ENCODE measurements around the gene BCL7B.
"Not testable (repeated sequence)": the region's sequence is repeated elsewhere in the genome, so short reads cannot be mapped to it uniquely, and the experiment has no call there.

The BCL7B gene

GRCh38 chr7:73572767-73573186, 15.3 kb upstream of the BCL7B start:
- DNase-seq (ENCODE audit: low spot score) = no peak

DNA sequence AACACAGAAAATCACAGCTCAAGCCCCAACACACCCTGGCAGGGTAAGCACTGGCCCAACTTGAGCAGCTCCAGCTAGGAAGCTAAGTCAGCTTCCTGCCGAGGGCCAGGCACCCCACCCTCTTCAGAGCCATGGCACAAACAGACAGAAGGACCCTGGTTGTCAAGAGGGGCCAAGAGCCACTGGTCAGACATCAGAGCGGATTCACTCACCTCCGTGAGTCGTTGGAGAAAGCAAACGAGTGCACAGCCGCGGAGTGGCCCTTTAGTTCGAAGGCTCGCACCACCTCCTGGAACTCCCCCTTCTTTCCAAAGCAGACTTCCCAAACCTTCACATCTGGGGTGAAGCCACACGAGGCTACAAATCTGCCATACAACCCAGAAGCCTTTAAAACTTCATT, 13.5 kb upstream of the BCL7B start:
- no peak for DNase-seq (ENCODE audit: low spot score)

DNA sequence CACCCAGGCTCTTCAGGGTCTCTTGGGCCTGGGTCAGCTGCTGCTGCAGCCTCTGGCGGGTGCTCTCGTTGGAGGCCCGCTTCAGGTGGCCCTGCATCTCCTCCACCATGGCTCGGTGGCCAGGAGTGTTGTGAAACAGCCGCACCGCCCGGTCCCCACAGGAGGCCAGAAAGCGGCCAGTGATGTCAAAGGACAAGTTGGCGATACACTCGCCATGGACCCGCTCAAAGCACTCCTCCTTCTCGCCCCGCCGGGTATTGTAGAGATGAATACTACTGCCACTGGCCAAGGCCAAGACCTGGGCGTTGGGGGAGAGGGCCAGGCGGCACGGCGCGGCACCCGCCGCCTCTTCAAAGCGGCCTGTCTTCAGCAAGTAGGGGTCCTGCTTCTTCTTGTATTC, 13.0 kb upstream of the BCL7B start:
- DNase-seq (ENCODE audit: low spot score) = no peak

DNA sequence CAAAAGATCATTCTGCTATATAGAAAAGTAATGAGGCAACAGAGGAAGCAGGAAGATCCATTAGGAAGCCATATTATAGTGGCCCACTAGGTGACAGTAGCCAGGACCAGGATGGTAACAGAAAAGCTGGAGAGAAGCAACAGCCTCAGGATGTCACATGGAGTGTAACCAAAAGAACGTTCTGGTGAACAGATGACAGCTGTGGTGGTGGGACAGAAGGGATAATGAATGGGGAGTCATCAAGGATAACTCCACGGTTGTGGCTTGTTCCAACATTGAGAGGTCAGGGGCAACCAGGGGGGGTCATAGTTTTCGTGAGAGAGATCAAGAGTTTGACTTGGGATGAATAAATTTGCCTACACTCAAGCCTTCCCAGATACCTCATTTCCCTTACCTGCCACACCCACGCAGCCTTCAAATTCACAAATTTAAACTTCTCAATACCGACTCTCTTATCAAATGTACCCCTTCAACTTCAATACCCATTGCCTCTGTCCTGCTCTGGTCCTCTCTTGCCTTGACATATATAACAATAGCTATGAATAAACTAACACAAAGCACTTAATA, 11.6 kb upstream of the BCL7B start:
- DNase-seq (ENCODE audit: low spot score) = no peak

- DNase-seq (ENCODE audit: low spot score) = no peak
Measured at GRCh38 chr7:73567846-73568685, 10.6 kb upstream of the BCL7B start.

DNA sequence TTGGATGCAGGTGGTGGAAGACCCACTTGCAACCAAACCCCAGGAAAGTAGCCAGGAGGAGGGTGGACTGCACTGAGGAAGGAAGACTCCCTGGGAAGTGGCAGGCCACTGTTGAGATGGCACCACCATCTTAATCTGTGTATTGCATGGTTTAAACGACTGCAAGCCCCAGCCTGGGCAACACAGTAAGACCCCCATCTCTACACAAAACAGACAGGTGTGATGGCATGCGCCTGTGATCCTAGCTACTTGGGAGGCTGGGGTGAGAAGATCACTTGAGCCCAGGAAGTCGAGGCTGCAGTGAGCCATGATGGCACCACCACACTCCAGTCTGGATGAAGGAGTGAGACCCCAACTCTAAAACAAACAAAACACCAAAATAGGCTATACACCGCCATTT, 9.7 kb upstream of the BCL7B start:
- no peak for DNase-seq (ENCODE audit: low spot score)

DNA sequence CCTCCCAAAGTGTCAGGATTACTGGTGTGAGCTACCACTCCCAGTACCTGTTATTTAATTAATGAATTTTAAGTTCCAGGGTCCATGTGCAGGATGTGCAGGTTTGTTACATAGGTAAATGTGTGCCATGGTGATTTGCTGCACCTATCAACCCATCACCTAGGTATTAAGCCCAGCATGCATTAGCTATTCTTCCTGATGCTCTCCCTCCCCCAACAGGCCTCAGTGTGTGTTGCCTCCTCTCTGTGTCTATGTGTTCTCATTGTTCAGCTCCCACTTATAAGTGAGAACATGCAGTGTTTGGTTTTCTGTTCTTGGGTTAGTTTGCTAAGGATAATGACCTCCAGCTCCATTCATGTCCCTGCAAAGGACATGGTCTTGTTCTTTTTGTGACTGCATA, 8.9 kb upstream of the BCL7B start:
- DNase-seq (ENCODE audit: low spot score) = not testable (repeated sequence)

DNA sequence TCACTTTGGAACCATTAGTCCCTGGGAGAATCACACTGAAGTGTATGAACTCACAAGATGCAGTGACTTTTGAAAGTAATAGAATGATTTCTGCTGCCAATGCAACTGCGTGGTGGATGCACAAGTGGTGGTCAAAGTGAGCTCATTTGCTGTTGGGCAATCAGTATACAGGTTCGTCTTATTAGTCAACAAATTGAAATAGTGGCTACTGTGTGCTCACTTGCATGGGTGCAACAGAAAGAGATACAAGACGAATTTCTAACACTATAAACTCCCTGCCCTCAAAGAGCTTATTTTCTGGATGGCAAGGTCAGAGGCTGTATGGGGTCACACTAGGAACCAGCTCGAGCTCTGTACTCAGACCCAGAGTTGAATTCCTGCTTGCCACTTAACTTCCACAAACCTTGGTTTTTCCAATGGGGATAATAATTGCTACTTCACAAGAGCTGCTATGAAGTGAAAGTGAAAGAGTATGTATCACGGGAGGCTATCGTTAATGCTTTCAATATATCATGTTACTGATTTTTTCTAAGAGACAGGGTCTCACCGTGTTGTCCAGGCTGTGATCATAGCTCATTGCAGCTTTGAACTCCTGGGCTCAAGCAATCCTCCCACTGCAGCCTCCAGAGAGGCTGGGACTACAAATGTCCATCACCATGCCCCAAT, 8.3 kb upstream of the BCL7B start:
- DNase-seq (ENCODE audit: low spot score) = no peak

GRCh38 chr7:73560109-73560835, 2.8 kb upstream of the BCL7B start:
- peak; percentile 89 for DNase-seq (ENCODE audit: low spot score)

- DNase-seq (ENCODE audit: low spot score) = peak; percentile 97
Measured at GRCh38 chr7:73557108-73557396, 438 bp downstream of the BCL7B start.

DNA sequence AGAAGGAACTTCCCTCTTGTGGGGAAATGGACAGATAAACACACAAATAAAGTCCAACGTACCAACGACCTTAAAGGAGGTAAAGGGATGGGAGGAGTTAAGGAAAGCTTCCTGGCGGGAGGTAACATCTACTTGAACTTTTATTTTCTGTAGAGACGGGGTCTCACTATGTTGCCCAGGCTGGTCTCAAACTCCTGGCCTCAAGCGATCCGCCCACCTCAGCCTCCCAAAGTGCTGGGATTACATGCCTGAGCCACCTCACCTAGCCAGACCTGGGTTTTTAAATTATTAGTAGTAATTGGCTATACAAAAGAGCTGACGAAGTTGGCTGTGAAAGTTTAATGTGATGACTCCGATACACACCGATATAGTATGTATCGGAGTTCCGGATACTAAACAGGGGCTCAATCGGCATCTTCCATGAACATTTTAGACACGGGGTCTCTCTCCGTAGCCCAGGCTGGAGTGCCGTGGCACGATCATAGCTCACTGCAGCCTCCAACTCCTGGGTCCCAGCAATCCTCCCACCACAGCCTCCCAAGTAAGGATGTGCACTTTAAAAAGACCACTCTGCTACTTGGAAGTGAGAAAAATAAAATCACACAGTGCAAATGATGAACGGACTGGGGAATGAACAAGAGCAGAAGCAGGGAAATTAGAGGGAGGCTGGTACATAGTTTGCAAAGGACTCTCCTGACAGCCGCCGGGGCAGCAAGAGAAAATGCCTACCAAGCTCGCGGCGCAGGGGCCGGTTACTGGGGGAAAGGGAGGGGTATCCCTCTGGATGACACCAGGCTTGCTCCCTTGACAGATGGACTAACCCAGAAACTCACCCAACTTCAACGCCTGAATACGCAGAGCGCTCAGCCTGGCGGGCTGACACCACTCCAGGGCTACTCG, 1.0 kb downstream of the BCL7B start:
- no peak for DNase-seq (ENCODE audit: low spot score)

- no peak for DNase-seq (ENCODE audit: low spot score)
Measured at GRCh38 chr7:73555411-73555982, 2.0 kb downstream of the BCL7B start.

DNA sequence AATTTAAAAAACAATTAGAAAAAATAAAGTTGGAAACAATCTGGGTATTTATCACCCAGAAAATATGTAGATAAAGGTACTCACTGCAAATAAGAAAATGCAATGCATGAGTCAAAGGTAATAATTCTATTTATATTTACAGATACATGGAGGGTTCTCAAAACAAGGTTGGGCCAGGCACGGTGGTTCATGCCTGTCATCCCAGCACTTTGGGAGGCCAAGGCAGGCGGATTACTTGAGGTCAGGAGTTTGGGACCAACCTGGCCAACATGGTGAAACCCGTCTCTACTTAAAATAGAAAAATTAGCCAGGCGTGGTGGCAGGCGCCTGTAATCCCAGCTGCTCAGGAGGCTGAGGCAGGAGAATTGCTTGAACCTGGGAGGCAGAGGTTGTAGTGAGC, 7.4 kb downstream of the BCL7B start:
- not testable (repeated sequence) for DNase-seq (ENCODE audit: low spot score)

- no peak for DNase-seq (ENCODE audit: low spot score)
Measured at GRCh38 chr7:73549176-73549575, 8.3 kb downstream of the BCL7B start.

- no peak for DNase-seq (ENCODE audit: low spot score)
Measured at GRCh38 chr7:73547841-73548240, 9.6 kb downstream of the BCL7B start.

GRCh38 chr7:73544678-73545077, 12.8 kb downstream of the BCL7B start:
- DNase-seq (ENCODE audit: low spot score) = no peak

DNA sequence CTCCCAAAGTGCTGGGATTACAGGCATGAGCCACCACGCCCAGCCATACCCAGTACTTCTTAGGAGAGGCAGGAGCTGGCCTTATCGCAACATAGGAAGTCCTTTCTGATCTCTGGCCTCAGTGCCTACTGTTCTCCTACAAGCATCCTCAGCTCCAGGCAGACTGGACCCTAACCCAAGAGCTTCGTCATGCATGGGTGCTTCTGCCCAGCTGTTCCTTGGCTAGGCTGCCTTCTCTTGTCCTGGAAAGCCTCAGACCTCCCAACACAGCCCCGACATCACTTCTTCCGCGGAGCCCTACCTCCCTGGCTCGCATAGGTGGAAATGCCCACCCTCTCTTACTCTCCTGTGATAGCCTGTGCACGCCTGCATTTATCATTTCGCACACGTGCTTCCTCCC, 15.8 kb downstream of the BCL7B start:
- no peak for DNase-seq (ENCODE audit: low spot score)

GRCh38 chr7:73539709-73540108, 17.8 kb downstream of the BCL7B start:
- DNase-seq (ENCODE audit: low spot score) = no peak

- not testable (repeated sequence) for DNase-seq (ENCODE audit: low spot score)
Measured at GRCh38 chr7:73538510-73538909, 19.0 kb downstream of the BCL7B start.

DNA sequence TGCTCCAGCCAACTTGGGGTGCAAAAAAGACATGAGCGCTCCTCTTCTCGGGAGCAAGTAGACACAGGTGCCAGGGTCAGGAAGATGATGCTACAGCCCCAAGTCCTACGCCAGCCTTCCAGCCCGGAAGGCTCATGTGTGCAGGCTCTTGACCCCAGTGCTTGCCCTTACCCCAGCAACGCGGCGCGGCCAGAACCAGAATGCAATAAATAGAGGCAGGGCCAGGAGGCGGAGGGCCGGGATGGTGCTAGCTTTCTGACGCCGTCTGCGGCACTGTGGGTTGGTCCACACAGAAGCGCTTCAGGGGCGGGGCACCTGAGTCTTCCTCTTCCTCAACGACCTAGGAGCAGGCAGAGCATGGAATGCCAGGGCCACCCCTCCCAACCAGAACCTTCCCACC, 20.4 kb downstream of the BCL7B start:
- no peak for DNase-seq (ENCODE audit: low spot score)

DNA sequence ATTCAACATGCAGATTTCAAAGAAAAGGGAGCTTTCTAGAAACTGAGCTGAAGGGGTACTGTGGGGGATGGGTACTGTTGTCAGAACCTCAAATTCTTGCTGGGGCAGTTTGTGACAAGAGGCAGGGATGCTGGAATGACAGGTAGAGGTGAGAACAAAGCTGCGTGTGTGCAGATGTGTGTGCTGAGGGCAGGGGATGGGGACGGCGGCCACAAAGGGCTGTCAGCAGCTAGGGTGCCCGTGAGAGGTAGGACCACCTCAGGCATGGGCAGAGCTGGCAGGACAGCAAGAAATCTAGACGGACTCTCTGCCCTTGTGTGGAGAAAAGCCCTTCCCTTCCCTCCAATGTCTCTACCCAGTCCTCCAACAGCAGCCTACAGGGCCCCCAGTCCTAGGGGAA, 21.0 kb downstream of the BCL7B start:
- no peak for DNase-seq (ENCODE audit: low spot score)

Data from hepatic stellate cell (primary cell).